Measurements from ENCODE around the gene LIMK2. TPM values are rescaled to one million over a fixed set of nuclear protein-coding genes. Genes with fewer than 3 reads are reported as not detected.

LIMK2 gene
- total and polyA plus RNA-seq, 4 donors, result 6.6 to 39.2 (median 13.4) TPM

DNA sequence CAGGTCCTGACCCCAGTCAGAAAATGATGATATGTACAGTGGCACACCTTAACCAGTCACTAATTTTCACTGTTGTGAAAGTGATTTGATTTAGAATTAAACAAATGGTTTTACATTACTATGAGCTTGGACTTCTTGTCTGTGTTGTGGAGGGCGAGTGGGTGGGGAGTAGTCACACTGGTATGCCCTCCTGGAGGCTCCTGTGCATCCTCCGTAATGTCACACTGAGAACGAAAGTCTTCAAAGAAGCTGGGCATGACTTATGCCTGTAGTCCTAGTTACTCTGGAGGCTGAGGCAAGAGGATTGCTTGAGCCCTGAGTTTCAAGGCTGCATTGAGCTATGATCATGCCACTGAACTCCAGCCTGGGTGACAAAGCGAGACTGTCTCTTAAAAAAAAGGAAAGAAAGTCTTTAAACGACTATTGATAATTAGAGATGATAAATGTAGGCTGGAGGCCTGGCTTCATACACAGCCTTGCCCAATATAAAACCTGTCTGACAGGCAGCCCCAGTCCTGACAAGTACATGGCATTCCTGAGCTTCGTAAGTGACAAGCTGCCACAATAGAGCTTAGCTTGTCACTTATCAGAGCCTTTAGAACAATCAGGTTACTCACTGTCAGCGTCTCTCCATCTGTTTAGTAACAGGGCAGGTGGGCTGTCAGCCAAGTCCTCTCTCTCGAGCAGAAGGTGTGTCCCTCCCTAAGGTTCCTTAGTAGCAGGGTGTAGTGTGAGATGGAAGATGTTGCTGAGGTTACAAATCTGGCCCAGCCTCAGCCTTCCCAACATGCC, 5.0 kb upstream of the LIMK2 start (continued):
- TF ChIP-seq, protein P1, sequence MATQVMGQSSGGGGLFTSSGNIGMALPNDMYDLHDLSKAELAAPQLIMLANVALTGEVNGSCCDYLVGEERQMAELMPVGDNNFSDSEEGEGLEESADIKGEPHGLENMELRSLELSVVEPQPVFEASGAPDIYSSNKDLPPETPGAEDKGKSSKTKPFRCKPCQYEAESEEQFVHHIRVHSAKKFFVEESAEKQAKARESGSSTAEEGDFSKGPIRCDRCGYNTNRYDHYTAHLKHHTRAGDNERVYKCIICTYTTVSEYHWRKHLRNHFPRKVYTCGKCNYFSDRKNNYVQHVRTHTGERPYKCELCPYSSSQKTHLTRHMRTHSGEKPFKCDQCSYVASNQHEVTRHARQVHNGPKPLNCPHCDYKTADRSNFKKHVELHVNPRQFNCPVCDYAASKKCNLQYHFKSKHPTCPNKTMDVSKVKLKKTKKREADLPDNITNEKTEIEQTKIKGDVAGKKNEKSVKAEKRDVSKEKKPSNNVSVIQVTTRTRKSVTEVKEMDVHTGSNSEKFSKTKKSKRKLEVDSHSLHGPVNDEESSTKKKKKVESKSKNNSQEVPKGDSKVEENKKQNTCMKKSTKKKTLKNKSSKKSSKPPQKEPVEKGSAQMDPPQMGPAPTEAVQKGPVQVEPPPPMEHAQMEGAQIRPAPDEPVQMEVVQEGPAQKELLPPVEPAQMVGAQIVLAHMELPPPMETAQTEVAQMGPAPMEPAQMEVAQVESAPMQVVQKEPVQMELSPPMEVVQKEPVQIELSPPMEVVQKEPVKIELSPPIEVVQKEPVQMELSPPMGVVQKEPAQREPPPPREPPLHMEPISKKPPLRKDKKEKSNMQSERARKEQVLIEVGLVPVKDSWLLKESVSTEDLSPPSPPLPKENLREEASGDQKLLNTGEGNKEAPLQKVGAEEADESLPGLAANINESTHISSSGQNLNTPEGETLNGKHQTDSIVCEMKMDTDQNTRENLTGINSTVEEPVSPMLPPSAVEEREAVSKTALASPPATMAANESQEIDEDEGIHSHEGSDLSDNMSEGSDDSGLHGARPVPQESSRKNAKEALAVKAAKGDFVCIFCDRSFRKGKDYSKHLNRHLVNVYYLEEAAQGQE (IDR thresholded peaks at IDR 0.05), result no peak
- TF ChIP-seq FOXA2 (IDR thresholded peaks at IDR 0.05) (no peak), FOXA1 (IDR thresholded peaks at IDR 0.05) (no peak)
- TF ChIP-seq, protein P2, sequence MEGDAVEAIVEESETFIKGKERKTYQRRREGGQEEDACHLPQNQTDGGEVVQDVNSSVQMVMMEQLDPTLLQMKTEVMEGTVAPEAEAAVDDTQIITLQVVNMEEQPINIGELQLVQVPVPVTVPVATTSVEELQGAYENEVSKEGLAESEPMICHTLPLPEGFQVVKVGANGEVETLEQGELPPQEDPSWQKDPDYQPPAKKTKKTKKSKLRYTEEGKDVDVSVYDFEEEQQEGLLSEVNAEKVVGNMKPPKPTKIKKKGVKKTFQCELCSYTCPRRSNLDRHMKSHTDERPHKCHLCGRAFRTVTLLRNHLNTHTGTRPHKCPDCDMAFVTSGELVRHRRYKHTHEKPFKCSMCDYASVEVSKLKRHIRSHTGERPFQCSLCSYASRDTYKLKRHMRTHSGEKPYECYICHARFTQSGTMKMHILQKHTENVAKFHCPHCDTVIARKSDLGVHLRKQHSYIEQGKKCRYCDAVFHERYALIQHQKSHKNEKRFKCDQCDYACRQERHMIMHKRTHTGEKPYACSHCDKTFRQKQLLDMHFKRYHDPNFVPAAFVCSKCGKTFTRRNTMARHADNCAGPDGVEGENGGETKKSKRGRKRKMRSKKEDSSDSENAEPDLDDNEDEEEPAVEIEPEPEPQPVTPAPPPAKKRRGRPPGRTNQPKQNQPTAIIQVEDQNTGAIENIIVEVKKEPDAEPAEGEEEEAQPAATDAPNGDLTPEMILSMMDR (IDR thresholded peaks at IDR 0.05; ENCODE audit: low read depth, low read length, missing input control), result no peak

DNA sequence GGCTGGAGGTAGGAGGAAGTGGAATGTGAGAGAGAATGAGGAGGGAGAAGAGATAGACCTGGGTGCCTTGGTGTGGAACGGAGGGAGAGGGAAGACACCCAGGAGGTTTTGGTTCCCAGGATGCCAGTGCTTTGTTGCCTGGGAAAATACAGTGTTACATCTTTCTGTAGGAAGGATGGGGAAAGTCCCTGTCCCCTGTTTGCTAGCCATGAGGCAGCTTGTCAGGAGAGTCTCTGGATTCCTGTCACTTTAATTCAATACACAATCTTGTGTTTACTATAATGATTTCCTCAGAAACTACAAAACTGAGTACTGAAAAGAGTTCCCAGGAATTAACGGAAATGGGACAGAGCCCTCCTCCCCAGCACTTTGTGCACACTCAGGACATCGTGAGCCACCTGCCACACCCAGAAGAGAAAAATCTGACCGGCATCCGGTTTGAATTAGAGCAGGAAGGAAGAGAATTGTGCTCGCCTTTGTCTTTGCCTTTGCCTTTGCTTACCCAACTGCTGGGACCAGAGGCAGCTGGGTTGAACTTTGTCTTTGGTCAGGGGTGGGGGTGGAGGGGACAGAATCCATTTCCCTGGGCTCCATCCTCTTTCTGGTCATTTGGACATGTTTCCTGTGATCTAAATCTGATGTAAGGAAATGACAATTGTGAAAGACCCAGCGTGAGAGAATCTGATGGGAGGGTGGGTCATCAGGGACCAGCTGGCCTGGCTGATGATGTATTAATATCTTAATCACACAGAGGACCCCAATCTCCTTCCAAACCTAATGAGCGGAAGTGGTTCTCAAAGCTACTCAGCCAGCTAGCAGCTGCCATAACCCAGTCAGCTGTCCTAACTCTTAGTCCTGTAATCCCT, 1.3 kb upstream of the LIMK2 start:
- no peak overlapping the region for H3K9ac ChIP-seq (ENCODE audit: low read depth in 1 of 2, low read length in 2 of 2)
- H3K27ac ChIP-seq (ENCODE audit: low read depth in 1 of 2, low read length in 2 of 2), result peak overlapping the region; percentile 75 to 87
- no peaks in the 10 kb centered on the region for H3K9me3 ChIP-seq (ENCODE audit: control insufficient read depth in 4 of 4, low read length in 3 of 4)
- no peaks in the 10 kb centered on the region for H3K27me3 ChIP-seq (ENCODE audit: control insufficient read depth in 4 of 4, insufficient read depth in 4 of 4, low read length in 3 of 4)
- H3K4me1 ChIP-seq (ENCODE audit: control insufficient read depth in 4 of 4, insufficient read depth in 4 of 4, low read length in 3 of 4), result peaks cover 17 to 35% (median 25%) of the 10 kb centered on the region in 4 donors
- DNase-seq (ENCODE audit: low spot score), result peak; percentile 41
- no peak overlapping the region for H3K4me3 ChIP-seq (ENCODE audit: low read depth in 1 of 3, low read length in 3 of 3)
- TF ChIP-seq, protein P3, sequence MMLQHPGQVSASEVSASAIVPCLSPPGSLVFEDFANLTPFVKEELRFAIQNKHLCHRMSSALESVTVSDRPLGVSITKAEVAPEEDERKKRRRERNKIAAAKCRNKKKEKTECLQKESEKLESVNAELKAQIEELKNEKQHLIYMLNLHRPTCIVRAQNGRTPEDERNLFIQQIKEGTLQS (IDR thresholded peaks at IDR 0.05), result no peak
- TF ChIP-seq RXRA (IDR thresholded peaks at IDR 0.05) (peak; percentile 15 to 36), HNF4G (IDR thresholded peaks at IDR 0.05) (no peak), NR2F2 (IDR thresholded peaks at IDR 0.05) (no peak), FOXA2 (IDR thresholded peaks at IDR 0.05) (no peak), HNF4A (conservative IDR thresholded peaks at IDR 0.05) (peak; percentile 46 to 57), GABPA (IDR thresholded peaks at IDR 0.05 in 1 of 2, conservative IDR thresholded peaks at IDR 0.05 in 1 of 2) (no peak), SP1 (IDR thresholded peaks at IDR 0.05) (peak; percentile 69), TAF1 (conservative IDR thresholded peaks at IDR 0.05) (no peak), JUND (IDR thresholded peaks at IDR 0.05) (no peak), EGR1 (IDR thresholded peaks at IDR 0.05; ENCODE audit: low read depth in 2 of 2) (peak in 1 of 2 donors; percentile 46), YY1 (IDR thresholded peaks at IDR 0.05) (peak; percentile 31), FOXA1 (IDR thresholded peaks at IDR 0.05) (no peak), RAD21 (IDR thresholded peaks at IDR 0.05) (peak; percentile 17 to 43)
- TF ChIP-seq, protein P1 (IDR thresholded peaks at IDR 0.05), result peak; percentile 36
- TF ChIP-seq, protein P4, sequence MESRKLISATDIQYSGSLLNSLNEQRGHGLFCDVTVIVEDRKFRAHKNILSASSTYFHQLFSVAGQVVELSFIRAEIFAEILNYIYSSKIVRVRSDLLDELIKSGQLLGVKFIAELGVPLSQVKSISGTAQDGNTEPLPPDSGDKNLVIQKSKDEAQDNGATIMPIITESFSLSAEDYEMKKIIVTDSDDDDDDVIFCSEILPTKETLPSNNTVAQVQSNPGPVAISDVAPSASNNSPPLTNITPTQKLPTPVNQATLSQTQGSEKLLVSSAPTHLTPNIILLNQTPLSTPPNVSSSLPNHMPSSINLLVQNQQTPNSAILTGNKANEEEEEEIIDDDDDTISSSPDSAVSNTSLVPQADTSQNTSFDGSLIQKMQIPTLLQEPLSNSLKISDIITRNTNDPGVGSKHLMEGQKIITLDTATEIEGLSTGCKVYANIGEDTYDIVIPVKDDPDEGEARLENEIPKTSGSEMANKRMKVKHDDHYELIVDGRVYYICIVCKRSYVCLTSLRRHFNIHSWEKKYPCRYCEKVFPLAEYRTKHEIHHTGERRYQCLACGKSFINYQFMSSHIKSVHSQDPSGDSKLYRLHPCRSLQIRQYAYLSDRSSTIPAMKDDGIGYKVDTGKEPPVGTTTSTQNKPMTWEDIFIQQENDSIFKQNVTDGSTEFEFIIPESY (IDR thresholded peaks at IDR 0.05), result no peak
- TF ChIP-seq, protein P5, sequence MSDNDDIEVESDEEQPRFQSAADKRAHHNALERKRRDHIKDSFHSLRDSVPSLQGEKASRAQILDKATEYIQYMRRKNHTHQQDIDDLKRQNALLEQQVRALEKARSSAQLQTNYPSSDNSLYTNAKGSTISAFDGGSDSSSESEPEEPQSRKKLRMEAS (IDR thresholded peaks at IDR 0.05), result peak; percentile 73
- TF ChIP-seq, protein P2 (IDR thresholded peaks at IDR 0.05; ENCODE audit: low read depth, low read length, missing input control), result no peak
- peaks cover 0 to under 1% (median under 1%) of the 10 kb centered on the region in 4 donors for H3K36me3 ChIP-seq (ENCODE audit: control insufficient read depth in 4 of 4, insufficient read depth in 3 of 4, low read depth in 1 of 4, low read length in 3 of 4)
- 43% methylated on average over 8 of the region's 8 CpGs for WGBS

Measured in liver (tissue), 9 donors.